BLaER1 treated with 17β-estradiol and CSF1 and Interleukin-3, amounts not matched to agents 10 nM and 100 nM (cell line): ENCODE measurements around the gene SLC8A3.

Experiments
- H3K27ac ChIP-seq, 11 experiments: shearing (Covaris generic); formaldehyde crosslinking; 2 replicates each; pipeline ENCODE4 v1.8.1; 2022
- H3K27me3 ChIP-seq, 11 experiments: shearing (Covaris generic); formaldehyde crosslinking; 2 replicates each; pipeline ENCODE4 v1.8.1; 2022
- H3K36me3 ChIP-seq, 11 experiments: shearing (Covaris generic); formaldehyde crosslinking; 2 replicates each; pipeline ENCODE4 v1.8.1; 2022
- H3K4me1 ChIP-seq, 10 experiments: shearing (Covaris generic); formaldehyde crosslinking; 2 replicates each; pipeline ENCODE4 v1.8.1; 2022
- H3K4me2 ChIP-seq, 11 experiments: shearing (Covaris generic); formaldehyde crosslinking; 2 replicates each; pipeline ENCODE4 v1.8.1; 2022
- H3K4me3 ChIP-seq, 10 experiments: shearing (Covaris generic); formaldehyde crosslinking; 2 replicates each; pipeline ENCODE4 v1.8.1; 2022
- H3K9ac ChIP-seq, 11 experiments: shearing (Covaris generic); formaldehyde crosslinking; 2 replicates each; pipeline ENCODE4 v1.8.1; 2022
- H3K9me3 ChIP-seq, 11 experiments: shearing (Covaris generic); formaldehyde crosslinking; replicated peaks in 1 of 11; 2 replicates each; pipeline ENCODE4 v1.8.1; 2022
- H4K20me1 ChIP-seq, 11 experiments: shearing (Covaris generic); formaldehyde crosslinking; 2 replicates each; pipeline ENCODE4 v1.8.1; 2022
- Cebpa-rat ChIP-seq, 11 experiments: shearing (Covaris generic); IDR thresholded peaks; 2 replicates each; pipeline ENCODE4 v1.8.1; 2022

Gene SLC8A3

GRCh38 chr14:70045844-70046535 lies 142.8 kb downstream of the SLC8A3 start:
- no peak overlapping the region for H3K4me3 ChIP-seq
- no peak overlapping the region for H3K4me2 ChIP-seq
- H3K9me3 ChIP-seq = no peaks in the 10 kb centered on the region
- no peaks in the 10 kb centered on the region for H4K20me1 ChIP-seq
- no peak overlapping the region for H3K27ac ChIP-seq
- no peaks in the 10 kb centered on the region for H3K4me1 ChIP-seq
- H3K36me3 ChIP-seq = no peaks in the 10 kb centered on the region
- no peaks in the 10 kb centered on the region for H3K27me3 ChIP-seq
- TF ChIP-seq Cebpa-rat (IDR thresholded peaks at IDR 0.05) = no peak
- no peak overlapping the region for H3K9ac ChIP-seq

GRCh38 chr14:70045310-70045709 lies 143.4 kb downstream of the SLC8A3 start:
- Histone ChIP-seq H3K4me2 (no peak overlapping the region), H3K36me3 (no peaks in the 10 kb centered on the region), H3K9me3 (no peaks in the 10 kb centered on the region), H3K9ac (no peak overlapping the region), H3K4me3 (no peak overlapping the region), H3K27ac (no peak overlapping the region), H3K4me1 (no peaks in the 10 kb centered on the region), H4K20me1 (no peaks in the 10 kb centered on the region), H3K27me3 (no peaks in the 10 kb centered on the region)
- TF ChIP-seq Cebpa-rat (IDR thresholded peaks at IDR 0.05) = no peak

- H3K27ac ChIP-seq = no peak overlapping the region
- TF ChIP-seq Cebpa-rat (IDR thresholded peaks at IDR 0.05) = no peak
These were observed 145.8 kb downstream of the SLC8A3 start for GRCh38 chr14:70043001-70043400.

GRCh38 chr14:70036665-70037064 lies 152.1 kb downstream of the SLC8A3 start:
- no peaks in the 10 kb centered on the region for H3K27me3 ChIP-seq
- no peaks in the 10 kb centered on the region for H3K9me3 ChIP-seq
- no peak overlapping the region for H3K9ac ChIP-seq
- H3K36me3 ChIP-seq = no peaks in the 10 kb centered on the region
- no peak overlapping the region for H3K27ac ChIP-seq
- no peak overlapping the region for H3K4me3 ChIP-seq
- H3K4me2 ChIP-seq = no peak overlapping the region
- H4K20me1 ChIP-seq = no peaks in the 10 kb centered on the region
- no peak for TF ChIP-seq Cebpa-rat (IDR thresholded peaks at IDR 0.05)
- no peaks in the 10 kb centered on the region for H3K4me1 ChIP-seq

More at GRCh38 chr14:70043001-70043400, 145.8 kb downstream of the SLC8A3 start:
- no peak overlapping the region for H3K4me2 ChIP-seq
- H3K4me1 ChIP-seq = no peaks in the 10 kb centered on the region
- no peaks in the 10 kb centered on the region for H3K27me3 ChIP-seq
- no peak overlapping the region for H3K9ac ChIP-seq
- no peaks in the 10 kb centered on the region for H3K9me3 ChIP-seq
- no peaks in the 10 kb centered on the region for H4K20me1 ChIP-seq
- no peak overlapping the region for H3K4me3 ChIP-seq
- no peaks in the 10 kb centered on the region for H3K36me3 ChIP-seq

GRCh38 chr14:70034257-70034656 lies 154.5 kb downstream of the SLC8A3 start:
- H4K20me1 ChIP-seq = 0 out of 22 replicates have a peak, but pooled peaks cover 0 to 7% (median 0%) of the 10 kb centered on the region in 11 experiments
- no peak overlapping the region for H3K4me3 ChIP-seq
- H3K9me3 ChIP-seq = no peaks in the 10 kb centered on the region
- H3K4me1 ChIP-seq = no peaks in the 10 kb centered on the region
- no peaks in the 10 kb centered on the region for H3K36me3 ChIP-seq
- no peak overlapping the region for H3K4me2 ChIP-seq
- H3K27me3 ChIP-seq = no peaks in the 10 kb centered on the region
- no peak overlapping the region for H3K27ac ChIP-seq
- no peak overlapping the region for H3K9ac ChIP-seq
- no peak for TF ChIP-seq Cebpa-rat (IDR thresholded peaks at IDR 0.05)

- H3K9ac ChIP-seq = no peak overlapping the region
- no peaks in the 10 kb centered on the region for H3K27me3 ChIP-seq
- no peak overlapping the region for H3K4me3 ChIP-seq
- no peak overlapping the region for H3K4me2 ChIP-seq
- H3K4me1 ChIP-seq = no peaks in the 10 kb centered on the region
- H3K36me3 ChIP-seq = no peaks in the 10 kb centered on the region
- 0 out of 22 replicates have a peak, but pooled peaks cover 0 to 11% (median 0%) of the 10 kb centered on the region in 11 experiments for H4K20me1 ChIP-seq
- TF ChIP-seq Cebpa-rat (IDR thresholded peaks at IDR 0.05) = no peak
- H3K9me3 ChIP-seq = no peaks in the 10 kb centered on the region
- no peak overlapping the region for H3K27ac ChIP-seq
These were observed 155.2 kb downstream of the SLC8A3 start for GRCh38 chr14:70033561-70033960.

GRCh38 chr14:70033116-70033515 lies 155.6 kb downstream of the SLC8A3 start:
- Histone ChIP-seq H3K4me3 (no peak overlapping the region), H3K9ac (no peak overlapping the region), H3K9me3 (no peaks in the 10 kb centered on the region), H4K20me1 (0 out of 22 replicates have a peak, but pooled peaks cover 0 to 15% (median 0%) of the 10 kb centered on the region in 11 experiments), H3K36me3 (no peaks in the 10 kb centered on the region), H3K27me3 (no peaks in the 10 kb centered on the region), H3K4me2 (no peak overlapping the region), H3K27ac (no peak overlapping the region), H3K4me1 (no peaks in the 10 kb centered on the region)
- TF ChIP-seq Cebpa-rat (IDR thresholded peaks at IDR 0.05) = no peak

GRCh38 chr14:70032447-70032846 lies 156.3 kb downstream of the SLC8A3 start:
- no peak for TF ChIP-seq Cebpa-rat (IDR thresholded peaks at IDR 0.05)
- Histone ChIP-seq H3K4me3 (no peak overlapping the region), H4K20me1 (0 out of 22 replicates have a peak, but pooled peaks cover 0 to 17% (median 0%) of the 10 kb centered on the region in 11 experiments), H3K4me2 (no peak overlapping the region), H3K36me3 (no peaks in the 10 kb centered on the region), H3K27me3 (no peaks in the 10 kb centered on the region), H3K27ac (no peak overlapping the region), H3K9me3 (no peaks in the 10 kb centered on the region), H3K9ac (no peak overlapping the region), H3K4me1 (peaks cover 0 to 3% (median 2%) of the 10 kb centered on the region in 10 experiments; a peak in 9 of 20 replicates)

GRCh38 chr14:70032016-70032415 lies 156.7 kb downstream of the SLC8A3 start:
- Histone ChIP-seq H3K4me1 (peaks cover 0 to 8% (median 7%) of the 10 kb centered on the region in 10 experiments; a peak in 13 of 20 replicates), H4K20me1 (peaks cover 0 to 17% (median 0%) of the 10 kb centered on the region in 11 experiments; a peak in 1 of 22 replicates), H3K9me3 (no peaks in the 10 kb centered on the region), H3K27ac (no peak overlapping the region), H3K27me3 (no peaks in the 10 kb centered on the region), H3K4me3 (no peak overlapping the region), H3K36me3 (no peaks in the 10 kb centered on the region), H3K9ac (no peak overlapping the region), H3K4me2 (no peak overlapping the region)
- no peak for TF ChIP-seq Cebpa-rat (IDR thresholded peaks at IDR 0.05)
